ENCODE results near the gene INO80B. TPM values are rescaled to one million over a fixed set of nuclear protein-coding genes. Genes with fewer than 3 reads are reported as not detected.

INO80B gene
- total RNA-seq, 2 experiments from 2014 or later: 29.2 to 44.5 TPM

- peak; percentile 99 for DNase-seq (ENCODE audit: low spot score)
- ChIA-PET CTCF (ENCODE audit: unreplicated experiment) (interaction anchor here (0.6 to 1.2 kb wide), 3 partner anchors 24 to 81 kb away, joined by 3 to 4 read pairs (median 3); no protein-coding TSS in a partner anchor), POLR2A (interaction anchor here (0.7 to 1.0 kb wide), 3 partner anchors 13 to 78 kb away, joined by 3 to 4 read pairs (median 3); no protein-coding TSS in a partner anchor)
- Histone ChIP-seq H3K4me2 (ENCODE audit: low read length) (peak within 1 kb of the TSS; percentile 96), H3K9me2 (ENCODE audit: insufficient read depth, low read length) (no peaks in the 10 kb centered on the region), H3K9me3 (ENCODE audit: low read length) (no peaks in the 10 kb centered on the region), H3K4me1 (ENCODE audit: insufficient read depth, low read length, poor library complexity, severe bottlenecking) (peaks cover 25% of the 10 kb centered on the region), H3K27ac (ENCODE audit: low read depth, low read length, poor library complexity, severe bottlenecking) (peak within 1 kb of the TSS; percentile 81), H3K4me3 (ENCODE audit: low read depth, low read length, poor library complexity, severe bottlenecking) (peak within 1 kb of the TSS; percentile 77), H3K79me2 (ENCODE audit: insufficient read depth, low read depth, low read length) (peaks cover 5% of the 10 kb centered on the region; the same call in 1 of the 2 replicates), H4K20me1 (ENCODE audit: insufficient read depth, low read length) (no peaks in the 10 kb centered on the region), H3K36me3 (ENCODE audit: insufficient read depth, low read length) (peaks cover 15% of the 10 kb centered on the region), H2AFZ (ENCODE audit: low read length) (peak within 1 kb of the TSS; percentile 95)
- intact Hi-C loops (cut with micrococcal nuclease; ENCODE audit: unreplicated experiment): loop anchor here (1.0 kb wide), 3 partner anchors 22 to 80 kb away; partner anchors contain the start of genes AUP1, HTRA2 and TTC31
- BruUV-seq (replicated peaks): no TSS peak
- TF ChIP-seq CTCF (conservative IDR thresholded peaks at IDR 0.05; ENCODE audit: low read length): peak; percentile 76
- no peak for TF ChIP-seq EZH2phosphoT487 (IDR thresholded peaks at IDR 0.05; ENCODE audit: borderline replicate concordance, low read depth, low read length)
These were observed 52.4 kb downstream of the INO80B start, which contains the start of gene PCGF1 for GRCh38 chr2:74507145-74507925. TSS of gene PCGF1 (minus strand) at chr2:74507695. CDS start at chr2:74507668, 27 bp downstream.

Other genes starting within 250 kb of the INO80B start
- gene SLC4A5, start 111.7 kb upstream of the INO80B start, total RNA-seq (2014; rRNA removed; shearing (Covaris generic)): 1.1 and 1.2 TPM in 2 replicates
- 3.4 and 7.0 TPM in 2 replicates for gene SLC4A5, start 111.7 kb upstream of the INO80B start, total RNA-seq (2022)
- gene DCTN1, start 74.8 kb upstream of the INO80B start, total RNA-seq (2014; rRNA removed; shearing (Covaris generic)): 45.5 and 50.3 TPM in 2 replicates
- 100 and 105 TPM in 2 replicates for gene DCTN1, start 74.8 kb upstream of the INO80B start, total RNA-seq (2022)
- gene C2orf81, start 33.5 kb upstream of the INO80B start, total RNA-seq (2014; rRNA removed; shearing (Covaris generic)): 3.2 and 5.5 TPM in 2 replicates
- gene C2orf81, start 33.5 kb upstream of the INO80B start, total RNA-seq (2022): 20.7 and 22.5 TPM in 2 replicates
- 55.5 and 64.7 TPM in 2 replicates for gene WDR54, start 33.4 kb upstream of the INO80B start, total RNA-seq (2014; rRNA removed; shearing (Covaris generic))
- gene WDR54, start 33.4 kb upstream of the INO80B start, total RNA-seq (2022): 82.5 and 89.5 TPM in 2 replicates
- gene RTKN, start 13.2 kb upstream of the INO80B start, total RNA-seq (2014; rRNA removed; shearing (Covaris generic)): 1.3 and 2.3 TPM in 2 replicates
- 5.4 and 7.7 TPM in 2 replicates for gene RTKN, start 13.2 kb upstream of the INO80B start, total RNA-seq (2022)
- gene WBP1, start 3.4 kb downstream of the INO80B start, total RNA-seq (2014; rRNA removed; shearing (Covaris generic)): 70.7 and 70.8 TPM in 2 replicates
- 68.8 and 83.8 TPM in 2 replicates for gene WBP1, start 3.4 kb downstream of the INO80B start, total RNA-seq (2022)
- 46.9 and 51.3 TPM in 2 replicates for gene MOGS, start 10.3 kb downstream of the INO80B start, total RNA-seq (2014; rRNA removed; shearing (Covaris generic))
- 50.1 and 52.7 TPM in 2 replicates for gene MOGS, start 10.3 kb downstream of the INO80B start, total RNA-seq (2022)
- 46.1 and 85.7 TPM in 2 replicates for gene MRPL53, start 17.6 kb downstream of the INO80B start, total RNA-seq (2014; rRNA removed; shearing (Covaris generic))
- 90.0 and 102 TPM in 2 replicates for gene MRPL53, start 17.6 kb downstream of the INO80B start, total RNA-seq (2022)
- 52.3 and 53.0 TPM in 2 replicates for gene CCDC142, start 27.9 kb downstream of the INO80B start, total RNA-seq (2014; rRNA removed; shearing (Covaris generic))
- gene CCDC142, start 27.9 kb downstream of the INO80B start, total RNA-seq (2022): 42.5 and 52.0 TPM in 2 replicates
- gene TTC31, start 28.0 kb downstream of the INO80B start, total RNA-seq (2014; rRNA removed; shearing (Covaris generic)): 34.6 and 49.5 TPM in 2 replicates
- gene TTC31, start 28.0 kb downstream of the INO80B start, total RNA-seq (2022): 31.5 and 37.4 TPM in 2 replicates
- not detected in 2 replicates for gene LBX2, start 44.5 kb downstream of the INO80B start, total RNA-seq (2014; rRNA removed; shearing (Covaris generic))
- gene LBX2, start 44.5 kb downstream of the INO80B start, total RNA-seq (2022): not detected in 2 replicates
- 9.9 and 16.7 TPM in 2 replicates for gene PCGF1, start 52.6 kb downstream of the INO80B start, total RNA-seq (2014; rRNA removed; shearing (Covaris generic))
- gene PCGF1, start 52.6 kb downstream of the INO80B start, total RNA-seq (2022): 15.9 and 21.5 TPM in 2 replicates
- gene TLX2, start 59.4 kb downstream of the INO80B start, total RNA-seq (2014; rRNA removed; shearing (Covaris generic)): not detected in 2 replicates
- not detected in 2 replicates for gene TLX2, start 59.4 kb downstream of the INO80B start, total RNA-seq (2022)
- gene DQX1, start 71.1 kb downstream of the INO80B start, total RNA-seq (2014; rRNA removed; shearing (Covaris generic)): 0.32 and 0.54 TPM in 2 replicates
- gene DQX1, start 71.1 kb downstream of the INO80B start, total RNA-seq (2022): 0.76 and 1.8 TPM in 2 replicates
- 163 and 188 TPM in 2 replicates for gene AUP1, start 74.6 kb downstream of the INO80B start, total RNA-seq (2014; rRNA removed; shearing (Covaris generic))
- gene AUP1, start 74.6 kb downstream of the INO80B start, total RNA-seq (2022): 121 and 122 TPM in 2 replicates
- 54.8 and 60.4 TPM in 2 replicates for gene HTRA2, start 74.8 kb downstream of the INO80B start, total RNA-seq (2014; rRNA removed; shearing (Covaris generic))
- gene HTRA2, start 74.8 kb downstream of the INO80B start, total RNA-seq (2022): 50.7 and 59.4 TPM in 2 replicates
- gene LOXL3, start 98.9 kb downstream of the INO80B start, total RNA-seq (2014; rRNA removed; shearing (Covaris generic)): 0.72 and 0.98 TPM in 2 replicates
- 0.21 and 0.79 TPM in 2 replicates for gene LOXL3, start 98.9 kb downstream of the INO80B start, total RNA-seq (2022)
- 13.4 and 19.3 TPM in 2 replicates for gene DOK1, start 99.6 kb downstream of the INO80B start, total RNA-seq (2014; rRNA removed; shearing (Covaris generic))
- gene DOK1, start 99.6 kb downstream of the INO80B start, total RNA-seq (2022): 9.5 and 9.7 TPM in 2 replicates
- not detected in 2 replicates for gene M1AP, start 193.2 kb downstream of the INO80B start, total RNA-seq (2014; rRNA removed; shearing (Covaris generic))
- not detected in 2 replicates for gene M1AP, start 193.2 kb downstream of the INO80B start, total RNA-seq (2022)
- gene SEMA4F, start 199.2 kb downstream of the INO80B start, total RNA-seq (2014; rRNA removed; shearing (Covaris generic)): 2.3 and 3.4 TPM in 2 replicates
- 3.3 and 4.3 TPM in 2 replicates for gene SEMA4F, start 199.2 kb downstream of the INO80B start, total RNA-seq (2022)

All from OCI-LY7 (cell line).